Right atrium auricular region (tissue), 2 donors: ENCODE results near the gene LCE7A. TPM values are rescaled to one million over a fixed set of nuclear protein-coding genes. Genes with fewer than 3 reads are reported as not detected.

Experiments used
- DNase-seq: peaks from one replicate; pipeline ENCODE4 v3.0.0-alpha.2; 2019; ENCODE audit warnings: low spot score
- H3K27ac ChIP-seq, 2 donors: fragments of 200-600 bp; sonication (generic); 1 replicate in 1 of 2; 2 replicates in 1 of 2; pipeline ENCODE4 v1.5.1; 2016 to 2019
- H3K27me3 ChIP-seq, 2 donors: fragments of 200-600 bp; sonication (generic); one replicate each; pipeline versions ENCODE4 v1.5.1 to v1.6.0; 2017 to 2019
- H3K36me3 ChIP-seq: fragments of 200-600 bp; sonication (generic); one replicate; pipeline ENCODE4 v1.5.1; 2016
- H3K4me1 ChIP-seq, 2 donors: fragments of 200-600 bp; sonication (generic); one replicate each; pipeline versions ENCODE4 v1.5.1 to v1.6.0; 2017 to 2019
- H3K4me3 ChIP-seq, 2 donors: fragments of 200-600 bp; sonication (generic); 1 replicate in 1 of 2; 2 replicates in 1 of 2; pipeline ENCODE4 v1.5.1; 2017 to 2019; ENCODE audit warnings: mild to moderate bottlenecking in 1 of 2, moderate library complexity in 1 of 2
- H3K9me3 ChIP-seq, 2 donors: fragments of 200-600 bp; sonication (generic); one replicate each; pipeline ENCODE4 v1.5.1; 2019
- CTCF ChIP-seq, 2 donors: fragments of 200-600 bp; sonication (generic); IDR thresholded peaks; one replicate each; pipeline ENCODE4 v1.5.1; 2019; ENCODE audit warnings: antibody characterized with exemption in 2 of 2
- total RNA-seq, 2 donors: library from RNA; depleted of rRNA; stranded (reverse); fragments of >200 nt; gene quantifications; one replicate each; pipeline ENCODE4 v1.1.0, GENCODE V29; 2016

LCE7A gene
- total RNA-seq, 2 donors from 2014 or later, result not detected

GRCh38 chr1:152880907-152881306 is 21.1 kb downstream of the LCE7A start:
- no peaks in the 10 kb centered on the region for H3K9me3 ChIP-seq
- H3K36me3 ChIP-seq, result no peaks in the 10 kb centered on the region
- no peak overlapping the region for H3K4me3 ChIP-seq
- DNase-seq, result no peak
- TF ChIP-seq CTCF (IDR thresholded peaks at IDR 0.05), result no peak
- no peak overlapping the region for H3K27ac ChIP-seq
- no peaks in the 10 kb centered on the region for H3K27me3 ChIP-seq
- no peaks in the 10 kb centered on the region for H3K4me1 ChIP-seq

- Histone ChIP-seq H3K4me3 (no peak overlapping the region), H3K27me3 (no peaks in the 10 kb centered on the region), H3K36me3 (no peaks in the 10 kb centered on the region), H3K9me3 (no peaks in the 10 kb centered on the region), H3K4me1 (no peaks in the 10 kb centered on the region), H3K27ac (no peak overlapping the region)
- no peak for TF ChIP-seq CTCF (IDR thresholded peaks at IDR 0.05)
- DNase-seq, result no peak
These were observed 24.3 kb downstream of the LCE7A start for GRCh38 chr1:152884085-152884484.

GRCh38 chr1:152884506-152884905 is 24.7 kb downstream of the LCE7A start:
- H3K27ac ChIP-seq, result no peak overlapping the region
- H3K36me3 ChIP-seq, result no peaks in the 10 kb centered on the region
- no peak overlapping the region for H3K4me3 ChIP-seq
- no peak for TF ChIP-seq CTCF (IDR thresholded peaks at IDR 0.05)
- no peaks in the 10 kb centered on the region for H3K27me3 ChIP-seq
- H3K9me3 ChIP-seq, result no peaks in the 10 kb centered on the region
- DNase-seq, result no peak
- no peaks in the 10 kb centered on the region for H3K4me1 ChIP-seq

GRCh38 chr1:152884966-152885624 is 25.3 kb downstream of the LCE7A start:
- H3K36me3 ChIP-seq, result no peaks in the 10 kb centered on the region

GRCh38 chr1:152886085-152886484 is 26.3 kb downstream of the LCE7A start:
- DNase-seq, result no peak
- no peaks in the 10 kb centered on the region for H3K9me3 ChIP-seq
- H3K4me1 ChIP-seq, result no peaks in the 10 kb centered on the region
- H3K27me3 ChIP-seq, result no peaks in the 10 kb centered on the region
- H3K4me3 ChIP-seq, result no peak overlapping the region
- no peaks in the 10 kb centered on the region for H3K36me3 ChIP-seq
- H3K27ac ChIP-seq, result no peak overlapping the region
- TF ChIP-seq CTCF (IDR thresholded peaks at IDR 0.05), result no peak

More at GRCh38 chr1:152884966-152885624, 25.3 kb downstream of the LCE7A start:
- H3K4me3 ChIP-seq, result no peak overlapping the region
- H3K27ac ChIP-seq, result no peak overlapping the region
- no peaks in the 10 kb centered on the region for H3K27me3 ChIP-seq
- H3K4me1 ChIP-seq, result no peaks in the 10 kb centered on the region
- no peak for DNase-seq
- no peak for TF ChIP-seq CTCF (IDR thresholded peaks at IDR 0.05)
- H3K9me3 ChIP-seq, result no peaks in the 10 kb centered on the region
